GM23248 (cell line): Measurements from ENCODE around the gene REM2. TPM values are rescaled to one million over a fixed set of nuclear protein-coding genes. Genes with fewer than 3 reads are reported as not detected.
"Not testable (repeated sequence)": the region's sequence is repeated elsewhere in the genome, so short reads cannot be mapped to it uniquely, and the experiment has no call there.

Experiments used
- DNase-seq: peaks from one replicate; pipeline ENCODE4 v3.0.0-alpha.2; 2015
- H2AFZ ChIP-seq: fragments of 200-600 bp; sonication (generic); 2 replicates; pipeline ENCODE4 v1.6.1; 2016; ENCODE audit warnings: antibody characterized with exemption
- H3F3A ChIP-seq: fragments of 200-600 bp; sonication (generic); 2 replicates; pipeline ENCODE4 v1.6.1; 2016; ENCODE audit warnings: mild to moderate bottlenecking, antibody characterized with exemption, mixed run types; ENCODE audit not compliant: insufficient read depth
- H3K27ac ChIP-seq: fragments of 200-600 bp; sonication (generic); 2 replicates; pipeline ENCODE4 v1.5.1; 2016; ENCODE audit warnings: mild to moderate bottlenecking
- H3K27me3 ChIP-seq: fragments of 200-600 bp; sonication (generic); replicated peaks from 2 replicates; pipeline ENCODE4 v1.6.1; 2016; ENCODE audit warnings: mild to moderate bottlenecking; ENCODE audit not compliant: insufficient read depth
- H3K36me3 ChIP-seq: fragments of 200-600 bp; sonication (generic); 2 replicates; pipeline ENCODE4 v1.6.1; 2016; ENCODE audit warnings: low read depth, mild to moderate bottlenecking
- H3K4me1 ChIP-seq: fragments of 200-600 bp; sonication (generic); 2 replicates; pipeline ENCODE4 v1.6.1; 2016; ENCODE audit warnings: mild to moderate bottlenecking; ENCODE audit not compliant: insufficient read depth
- H3K4me2 ChIP-seq: fragments of 200-600 bp; sonication (generic); one replicate; pipeline ENCODE4 v1.6.1; 2016; ENCODE audit warnings: mild to moderate bottlenecking; ENCODE audit not compliant: unreplicated experiment
- H3K4me3 ChIP-seq: fragments of 200-600 bp; sonication (generic); 2 replicates; pipeline ENCODE4 v1.5.1; 2016; ENCODE audit warnings: mild to moderate bottlenecking
- H3K79me2 ChIP-seq: fragments of 200-600 bp; sonication (generic); 2 replicates; pipeline ENCODE4 v1.6.1; 2016; ENCODE audit warnings: mild to moderate bottlenecking; ENCODE audit not compliant: insufficient read depth
- H3K9ac ChIP-seq: fragments of 200-600 bp; sonication (generic); 2 replicates; pipeline ENCODE4 v1.6.1; 2016; ENCODE audit warnings: mild to moderate bottlenecking
- H3K9me2 ChIP-seq: fragments of 200-600 bp; sonication (generic); 2 replicates; pipeline ENCODE4 v1.6.1; 2016; ENCODE audit warnings: mixed run types, mild to moderate bottlenecking, moderate library complexity; ENCODE audit not compliant: insufficient read depth
- H3K9me3 ChIP-seq: fragments of 200-600 bp; sonication (generic); one replicate; pipeline ENCODE4 v1.6.1; 2017; ENCODE audit warnings: low read depth
- H4K20me1 ChIP-seq: fragments of 200-600 bp; sonication (generic); 2 replicates; pipeline ENCODE4 v1.6.0; 2016; ENCODE audit not compliant: insufficient read depth
- EZH2 ChIP-seq: fragments of 200-600 bp; sonication (generic); IDR thresholded peaks from 2 replicates; pipeline ENCODE4 v1.6.1; 2018; ENCODE audit warnings: antibody characterized with exemption, mild to moderate bottlenecking; ENCODE audit not compliant: insufficient read depth, poor library complexity, severe bottlenecking
- EZH2phosphoT487 ChIP-seq: fragments of 200-600 bp; sonication (generic); IDR thresholded peaks from 2 replicates; pipeline ENCODE4 v1.6.1; 2018; ENCODE audit warnings: antibody characterized with exemption, moderate library complexity, mild to moderate bottlenecking, low read depth; ENCODE audit not compliant: insufficient read depth
- WGBS, 2 experiments: methylation state at CpG; one replicate each; pipeline ENCODE4 v1.1.6; 2015 to 2017; ENCODE audit warnings: low lambda C conversion rate in 2 of 2, low coverage in 1 of 2; ENCODE audit errors: missing lambda C conversion rate in 2 of 2; 5-methylcytosine and 5-hydroxymethylcytosine counted together
- in situ Hi-C: fragments of 300-500 bp; cut with MboI; formaldehyde crosslinking; loops from 2 replicates; pipeline ENCODE4 v1.15.0; 2020
- polyA plus RNA-seq: library from polyadenylated mRNA; unstranded; fragments of >200 nt; fragmentation: Nextera tagmentation; extraction: Ambion mirVana; gene quantifications from 2 replicates; pipeline ENCODE4 v1.2.1, GENCODE V29; 2016
- total RNA-seq: library from RNA; depleted of rRNA; stranded (reverse); fragments of >200 nt; shearing (Covaris generic); gene quantifications from 2 replicates; pipeline ENCODE4 v1.2.3, GENCODE V29; 2014

REM2 gene
- total and polyA plus RNA-seq, 2 experiments from 2014 or later = 0.22 TPM; not detected in 1

- Histone ChIP-seq H3K4me2 (peak overlapping the region; percentile 88), H3K9ac (peak overlapping the region; percentile 94), H2AFZ (peak overlapping the region; percentile 19; the same call in 1 of the 2 replicates), H3K9me2 (no peaks in the 10 kb centered on the region), H3K4me3 (peak overlapping the region; percentile 60), H3F3A (peaks cover 52% of the 10 kb centered on the region), H3K36me3 (peaks cover 7% of the 10 kb centered on the region; the same call in 1 of the 2 replicates), H3K4me1 (peaks cover 60% of the 10 kb centered on the region), H3K9me3 (no peaks in the 10 kb centered on the region), H3K79me2 (peaks cover 5% of the 10 kb centered on the region), H3K27ac (peak overlapping the region; percentile 100), H4K20me1 (no peaks in the 10 kb centered on the region), H3K27me3 (no peaks in the 10 kb centered on the region)
- peak; percentile 98 for DNase-seq
- WGBS, 2 experiments = 2 to 3% methylated on average over 9 of the region's 9 CpGs
- TF ChIP-seq EZH2 (no peak), EZH2phosphoT487 (no peak)
- in situ Hi-C loops = loop anchor here (10.0 kb wide), 1 partner anchor 286 kb away; no protein-coding TSS in a partner anchor
Measured at GRCh38 chr14:22850944-22851764, 31.9 kb upstream of the REM2 start.

GRCh38 chr14:22852178-22852577 lies 30.8 kb upstream of the REM2 start:
- Histone ChIP-seq H3K4me1 (peaks cover 51% of the 10 kb centered on the region), H3K27ac (peak overlapping the region; percentile 100), H3F3A (peaks cover 44% of the 10 kb centered on the region), H2AFZ (peak overlapping the region; percentile 19), H3K4me2 (peak overlapping the region; percentile 43), H3K9ac (peak overlapping the region; percentile 94)
- H3K36me3 ChIP-seq, H4K20me1 ChIP-seq, H3K9me2 ChIP-seq, H3K9me3 ChIP-seq, H3K79me2 ChIP-seq, H3K27me3 ChIP-seq, H3K4me3 ChIP-seq: not testable (repeated sequence)
- peak; percentile 23 for DNase-seq
- WGBS, 2 experiments = 60 to 63% methylated on average over 12 of the region's 12 CpGs
- in situ Hi-C loops = loop anchor here (10.0 kb wide), 1 partner anchor 287 kb away; no protein-coding TSS in a partner anchor

GRCh38 chr14:22852599-22852939 lies 30.5 kb upstream of the REM2 start:
- Histone ChIP-seq H3K36me3 (no peaks in the 10 kb centered on the region), H3K79me2 (no peaks in the 10 kb centered on the region), H3K4me3 (peak overlapping the region; percentile 80; the same call in 1 of the 2 replicates), H3K27ac (peak overlapping the region; percentile 100), H3K4me2 (peak overlapping the region; percentile 94), H3K4me1 (peaks cover 50% of the 10 kb centered on the region), H3K27me3 (no peaks in the 10 kb centered on the region), H3K9me3 (no peaks in the 10 kb centered on the region), H3K9ac (peak overlapping the region; percentile 94), H3K9me2 (no peaks in the 10 kb centered on the region), H3F3A (peaks cover 44% of the 10 kb centered on the region), H2AFZ (peak overlapping the region; percentile 99), H4K20me1 (no peaks in the 10 kb centered on the region)
- no peak for TF ChIP-seq EZH2phosphoT487
- no peak for TF ChIP-seq EZH2
- in situ Hi-C loops = loop anchor here (10.0 kb wide), 1 partner anchor 288 kb away; no protein-coding TSS in a partner anchor
- DNase-seq = no peak
- WGBS, 2 experiments = 47 to 55% methylated on average over 2 of the region's 2 CpGs

GRCh38 chr14:22852940-22853767 lies 29.9 kb upstream of the REM2 start:
- no peaks in the 10 kb centered on the region for H3K27me3 ChIP-seq
- no peaks in the 10 kb centered on the region for H3K9me3 ChIP-seq
- peaks cover 44% of the 10 kb centered on the region for H3K4me1 ChIP-seq
- no peaks in the 10 kb centered on the region for H4K20me1 ChIP-seq
- H3K79me2 ChIP-seq = no peaks in the 10 kb centered on the region
- H3K4me2 ChIP-seq = peak overlapping the region; percentile 94
- no peaks in the 10 kb centered on the region for H3K9me2 ChIP-seq
- H3F3A ChIP-seq = peaks cover 38% of the 10 kb centered on the region
- peak overlapping the region; percentile 80 for H3K4me3 ChIP-seq
- DNase-seq = peak; percentile 86
- H3K36me3 ChIP-seq = no peaks in the 10 kb centered on the region
- peak overlapping the region; percentile 100 for H3K27ac ChIP-seq
- TF ChIP-seq EZH2phosphoT487 (no peak), EZH2 (no peak)
- peak overlapping the region; percentile 99 for H2AFZ ChIP-seq
- peak overlapping the region; percentile 94 for H3K9ac ChIP-seq
- in situ Hi-C loops = loop anchor here (10.0 kb wide), 1 partner anchor 288 kb away; no protein-coding TSS in a partner anchor
- 0 to 1% methylated on average over 18 to 20 of the region's 20 CpGs for WGBS, 2 experiments

GRCh38 chr14:22854296-22854695 lies 28.7 kb upstream of the REM2 start:
- H3F3A ChIP-seq = peaks cover 29% of the 10 kb centered on the region
- H3K9me2 ChIP-seq, H3K4me3 ChIP-seq, H3K9ac ChIP-seq, H3K4me2 ChIP-seq, H4K20me1 ChIP-seq, H3K79me2 ChIP-seq, H3K27ac ChIP-seq, H3K9me3 ChIP-seq, H3K36me3 ChIP-seq, H2AFZ ChIP-seq, H3K27me3 ChIP-seq, DNase-seq: not testable (repeated sequence)
- WGBS, 2 experiments = 95 to 98% methylated on average over 11 of the region's 11 CpGs
- in situ Hi-C loops = loop anchor here (10.0 kb wide), 1 partner anchor 289 kb away; no protein-coding TSS in a partner anchor
- H3K4me1 ChIP-seq = peaks cover 34% of the 10 kb centered on the region
